ENCODE data around the gene ADD1. TPM values are rescaled to one million over a fixed set of nuclear protein-coding genes. Genes with fewer than 3 reads are reported as not detected.
A peak's percentile ranks its signal among the peaks of the same experiment; 100 is the strongest.

The ADD1 gene
- total RNA-seq, 1 experiment from 2014 or later = 163 TPM

DNA sequence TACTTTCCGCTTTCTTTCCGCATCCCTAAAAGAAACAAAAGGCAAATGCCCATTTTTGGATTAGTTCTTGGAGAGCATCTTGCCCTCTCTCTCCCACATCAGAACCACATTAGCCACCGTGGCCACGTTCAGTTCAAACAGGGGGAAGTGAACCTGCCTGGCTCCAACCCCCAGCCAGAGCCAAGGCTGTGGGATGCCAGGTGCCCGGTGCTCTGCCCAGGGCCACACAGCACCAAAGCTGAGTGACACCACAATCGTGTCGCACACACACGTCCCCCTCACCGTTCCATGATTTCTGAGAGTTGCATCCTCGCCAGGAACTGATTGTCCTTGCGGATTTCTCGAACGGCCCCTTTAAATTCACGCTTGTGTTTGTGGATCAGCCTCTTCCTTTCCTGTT is 95.3 kb downstream of the ADD1 start:
- Histone ChIP-seq H4K5ac (ENCODE audit: insufficient read length, low read depth, low read length) (no peak overlapping the region), H2BK120ac (ENCODE audit: low read depth, low read length, poor library complexity, severe bottlenecking) (no peak overlapping the region), H3K4me1 (ENCODE audit: insufficient read depth, low read length) (no peaks in the 10 kb centered on the region), H3K27me3 (ENCODE audit: insufficient read depth, low read length) (no peaks in the 10 kb centered on the region), H3K9ac (ENCODE audit: extremely low read depth, insufficient read length, low read length) (no peak overlapping the region), H2BK12ac (ENCODE audit: insufficient read length, low read depth, low read length) (no peak overlapping the region), H3K23ac (ENCODE audit: insufficient read length, low read depth, low read length) (no peak overlapping the region), H3K18ac (ENCODE audit: insufficient read length, low read depth, low read length) (no peak overlapping the region), H3K4ac (ENCODE audit: low read depth, low read length) (no peak overlapping the region), H2BK5ac (ENCODE audit: insufficient read length, low read length) (no peak overlapping the region), H3K79me1 (ENCODE audit: insufficient read depth, low read depth, low read length, poor library complexity, severe bottlenecking) (no peaks in the 10 kb centered on the region), H3K9me3 (ENCODE audit: control insufficient read depth, low read depth, low read length) (no peaks in the 10 kb centered on the region), H2AFZ (ENCODE audit: low read length) (no peak overlapping the region), H3K4me2 (ENCODE audit: insufficient read depth, insufficient read length, low read length) (no peak overlapping the region), H2BK20ac (ENCODE audit: low read depth, low read length, poor library complexity, severe bottlenecking) (no peak overlapping the region), H2AK5ac (ENCODE audit: insufficient read length, low read length) (no peak overlapping the region), H4K20me1 (ENCODE audit: control insufficient read depth, insufficient read depth, insufficient read length) (no peaks in the 10 kb centered on the region), H4K8ac (replicated peaks; ENCODE audit: insufficient read length, low read depth, low read length) (no peak overlapping the region), H3K56ac (ENCODE audit: insufficient read length, low read depth, low read length) (no peak overlapping the region), H4K91ac (ENCODE audit: insufficient read length, low read depth, low read length) (no peak overlapping the region), H3K27ac (ENCODE audit: insufficient read length, low read depth, low read length) (no peak overlapping the region), H2BK15ac (ENCODE audit: low read depth, low read length) (no peak overlapping the region), H3K79me2 (ENCODE audit: insufficient read depth, low read length) (no peaks in the 10 kb centered on the region; the same call in 1 of the 2 replicates), H3K23me2 (ENCODE audit: insufficient read length, low read depth, low read length, poor library complexity, severe bottlenecking) (peaks cover 5% of the 10 kb centered on the region), H3K14ac (ENCODE audit: insufficient read depth, low read length) (no peak overlapping the region), H3T11ph (ENCODE audit: low read length) (no peak overlapping the region)
- H3K27ac Mint-ChIP-seq = peak overlapping the region in 1 of 3 experiments; percentile 77; a peak in 2 of 7 replicates
- WGBS (ENCODE audit: extremely low coverage, insufficient read length, low lambda C conversion rate) = no CpG with 5 or more reads among the region's 14 CpGs
- no peaks in the 10 kb centered on the region for H3K27me3 Mint-ChIP-seq (ENCODE audit: low read depth)
- H3K36me3 Mint-ChIP-seq (ENCODE audit: insufficient read depth in 1 of 3, low read depth in 3 of 3) = peaks cover 44 to 76% (median 73%) of the 10 kb centered on the region in 3 experiments; a peak in 6 of 7 replicates
- TF ChIP-seq, protein P1, sequence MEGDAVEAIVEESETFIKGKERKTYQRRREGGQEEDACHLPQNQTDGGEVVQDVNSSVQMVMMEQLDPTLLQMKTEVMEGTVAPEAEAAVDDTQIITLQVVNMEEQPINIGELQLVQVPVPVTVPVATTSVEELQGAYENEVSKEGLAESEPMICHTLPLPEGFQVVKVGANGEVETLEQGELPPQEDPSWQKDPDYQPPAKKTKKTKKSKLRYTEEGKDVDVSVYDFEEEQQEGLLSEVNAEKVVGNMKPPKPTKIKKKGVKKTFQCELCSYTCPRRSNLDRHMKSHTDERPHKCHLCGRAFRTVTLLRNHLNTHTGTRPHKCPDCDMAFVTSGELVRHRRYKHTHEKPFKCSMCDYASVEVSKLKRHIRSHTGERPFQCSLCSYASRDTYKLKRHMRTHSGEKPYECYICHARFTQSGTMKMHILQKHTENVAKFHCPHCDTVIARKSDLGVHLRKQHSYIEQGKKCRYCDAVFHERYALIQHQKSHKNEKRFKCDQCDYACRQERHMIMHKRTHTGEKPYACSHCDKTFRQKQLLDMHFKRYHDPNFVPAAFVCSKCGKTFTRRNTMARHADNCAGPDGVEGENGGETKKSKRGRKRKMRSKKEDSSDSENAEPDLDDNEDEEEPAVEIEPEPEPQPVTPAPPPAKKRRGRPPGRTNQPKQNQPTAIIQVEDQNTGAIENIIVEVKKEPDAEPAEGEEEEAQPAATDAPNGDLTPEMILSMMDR (conservative IDR thresholded peaks at IDR 0.05) = no peak
- H3K4me1 Mint-ChIP-seq = peaks cover 24 to 25% of the 10 kb centered on the region in 2 experiments
- 0 out of 5 replicates have a peak overlapping the region, but pooled peaks of 1 of the 2 experiments have one; percentile 13 for H3K4me3 Mint-ChIP-seq
- H3K9me3 Mint-ChIP-seq = no peaks in the 10 kb centered on the region
- no peak for DNase-seq
